Prostate gland (tissue), 2 donors: ENCODE measurements around the gene ATG16L2. TPM values are rescaled to one million over a fixed set of nuclear protein-coding genes. Genes with fewer than 3 reads are reported as not detected.

Experiments used
- DNase-seq: peaks from one replicate; pipeline ENCODE4 v3.0.0-alpha.2; 2019; ENCODE audit warnings: low spot score
- H3K27ac ChIP-seq, 2 donors: fragments of 200-600 bp; sonication (generic); 2 replicates each; pipeline ENCODE4 v1.5.1; 2017 to 2019
- H3K27me3 ChIP-seq: fragments of 200-600 bp; sonication (generic); replicated peaks from 2 replicates; pipeline ENCODE4 v1.5.1; 2019; ENCODE audit not compliant: insufficient read depth
- H3K36me3 ChIP-seq, 2 donors: fragments of 200-600 bp; sonication (generic); 1 replicate in 1 of 2; 2 replicates in 1 of 2; pipeline versions ENCODE4 v1.5.1 to v1.8.1; 2017 to 2019
- H3K4me1 ChIP-seq: fragments of 200-600 bp; sonication (generic); replicated peaks from 2 replicates; pipeline ENCODE4 v1.5.1; 2019
- H3K4me3 ChIP-seq, 2 donors: fragments of 200-600 bp; sonication (generic); 2 replicates each; pipeline ENCODE4 v1.5.1; 2017 to 2019
- H3K9me3 ChIP-seq: fragments of 200-600 bp; sonication (generic); 2 replicates; pipeline ENCODE4 v1.5.1; 2017
- POLR2A ChIP-seq: fragments of 450-650 bp; IDR thresholded peaks from one replicate; pipeline ENCODE4 v1.6.1; 2016; ENCODE audit warnings: antibody characterized with exemption, mild to moderate bottlenecking
- POLR2AphosphoS5 ChIP-seq: sonication (generic); formaldehyde crosslinking; IDR thresholded peaks from one replicate; pipeline ENCODE4 v1.6.1; 2017; ENCODE audit warnings: antibody characterized with exemption
- WGBS: methylation state at CpG from one replicate; pipeline ENCODE4 v1.1.5; 2018; 5-methylcytosine and 5-hydroxymethylcytosine counted together
- intact Hi-C: fragments of 100-400 bp; cut with DNase I; formaldehyde crosslinking; loops from one replicate; pipeline ENCODE4 v1.14.2; 2022
- microRNA-seq: library from miRNA; unstranded; fragments of <30 nt; microRNA quantifications from one replicate; pipeline ENCODE4, GENCODE V29; 2016
- small RNA-seq, 2 donors: library from RNA; depleted of rRNA; stranded (forward); fragments of <200 nt; gene quantifications; one replicate each; pipeline ENCODE3, GENCODE V24; 2016
- total RNA-seq, 2 donors: library from RNA; depleted of rRNA; stranded (reverse); fragments of >200 nt; gene quantifications; one replicate each; pipeline ENCODE4 v1.1.0, GENCODE V29; 2016
- TF ChIP-seq, protein P1 (sequence below), 4 experiments: fragments of 200-600 bp in 2 of 4; fragments of 450-650 bp in 2 of 4; sonication (generic) in 2 of 4; IDR thresholded peaks; 1 replicate in 3 of 4; 2 replicates in 1 of 4; pipeline ENCODE4 v1.5.1; 2016 to 2019; ENCODE audit warnings: antibody characterized with exemption in 4 of 4, mild to moderate bottlenecking in 2 of 4, moderate library complexity in 2 of 4

Gene ATG16L2
- total RNA-seq, 2 donors from 2014 or later = 27.5 to 29.7 TPM

DNA sequence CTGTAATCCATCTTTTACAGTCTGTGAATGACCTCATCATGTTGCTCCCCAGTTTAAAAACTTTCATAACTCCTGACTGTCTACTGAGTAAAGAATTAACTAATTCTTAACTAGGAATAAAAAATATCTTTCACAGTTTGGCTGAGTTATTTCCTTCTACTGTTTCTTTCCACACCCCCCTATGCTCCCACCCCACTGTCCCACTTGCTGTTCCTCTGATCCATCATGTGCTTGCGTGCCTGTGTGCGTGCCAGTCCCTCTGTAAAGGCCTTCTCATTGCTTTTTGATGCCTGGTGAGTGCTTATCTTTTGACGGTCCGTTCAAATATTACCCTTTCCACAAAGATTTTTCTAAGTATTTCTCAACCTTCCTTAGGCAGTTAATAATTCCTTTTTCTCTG lies 55.6 kb downstream of the ATG16L2 start:
- 87% methylated on average over 4 of the region's 4 CpGs for WGBS
- Histone ChIP-seq H3K36me3 (no peaks in the 10 kb centered on the region), H3K4me1 (no peaks in the 10 kb centered on the region), H3K4me3 (no peak overlapping the region), H3K27ac (no peak overlapping the region), H3K9me3 (no peaks in the 10 kb centered on the region), H3K27me3 (no peaks in the 10 kb centered on the region)
- TF ChIP-seq POLR2A (no peak), POLR2AphosphoS5 (no peak)
- intact Hi-C loops = no loop called here
- DNase-seq = no peak

DNA sequence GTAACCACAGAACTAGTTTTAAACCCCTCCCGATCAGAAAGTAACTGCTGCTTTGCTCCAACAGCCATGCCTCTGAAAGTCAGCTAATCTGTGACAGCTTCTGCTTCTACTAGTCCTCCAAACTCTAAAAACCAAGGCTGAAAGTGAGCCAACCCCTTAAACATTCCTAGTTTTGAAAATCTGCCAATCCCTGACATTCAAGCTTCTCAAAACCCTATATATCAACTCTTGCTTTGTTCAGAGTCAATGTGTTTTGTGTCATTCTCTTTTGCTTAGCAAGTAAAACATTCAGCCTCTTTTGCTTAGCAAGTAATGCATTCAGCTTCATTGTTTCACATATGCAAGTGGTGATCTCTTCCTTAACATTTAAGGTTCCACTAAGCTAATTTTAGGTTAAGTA lies 56.9 kb downstream of the ATG16L2 start:
- Histone ChIP-seq H3K9me3 (no peaks in the 10 kb centered on the region), H3K36me3 (no peaks in the 10 kb centered on the region), H3K27ac (no peak overlapping the region), H3K27me3 (no peaks in the 10 kb centered on the region), H3K4me3 (no peak overlapping the region), H3K4me1 (no peaks in the 10 kb centered on the region)
- DNase-seq = no peak
- WGBS = 70% methylated on average over 1 of the region's 1 CpG
- intact Hi-C loops = no loop called here
- TF ChIP-seq POLR2AphosphoS5 (no peak), POLR2A (no peak)
- TF ChIP-seq, protein P1, sequence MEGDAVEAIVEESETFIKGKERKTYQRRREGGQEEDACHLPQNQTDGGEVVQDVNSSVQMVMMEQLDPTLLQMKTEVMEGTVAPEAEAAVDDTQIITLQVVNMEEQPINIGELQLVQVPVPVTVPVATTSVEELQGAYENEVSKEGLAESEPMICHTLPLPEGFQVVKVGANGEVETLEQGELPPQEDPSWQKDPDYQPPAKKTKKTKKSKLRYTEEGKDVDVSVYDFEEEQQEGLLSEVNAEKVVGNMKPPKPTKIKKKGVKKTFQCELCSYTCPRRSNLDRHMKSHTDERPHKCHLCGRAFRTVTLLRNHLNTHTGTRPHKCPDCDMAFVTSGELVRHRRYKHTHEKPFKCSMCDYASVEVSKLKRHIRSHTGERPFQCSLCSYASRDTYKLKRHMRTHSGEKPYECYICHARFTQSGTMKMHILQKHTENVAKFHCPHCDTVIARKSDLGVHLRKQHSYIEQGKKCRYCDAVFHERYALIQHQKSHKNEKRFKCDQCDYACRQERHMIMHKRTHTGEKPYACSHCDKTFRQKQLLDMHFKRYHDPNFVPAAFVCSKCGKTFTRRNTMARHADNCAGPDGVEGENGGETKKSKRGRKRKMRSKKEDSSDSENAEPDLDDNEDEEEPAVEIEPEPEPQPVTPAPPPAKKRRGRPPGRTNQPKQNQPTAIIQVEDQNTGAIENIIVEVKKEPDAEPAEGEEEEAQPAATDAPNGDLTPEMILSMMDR (IDR thresholded peaks at IDR 0.05) = no peak

DNA sequence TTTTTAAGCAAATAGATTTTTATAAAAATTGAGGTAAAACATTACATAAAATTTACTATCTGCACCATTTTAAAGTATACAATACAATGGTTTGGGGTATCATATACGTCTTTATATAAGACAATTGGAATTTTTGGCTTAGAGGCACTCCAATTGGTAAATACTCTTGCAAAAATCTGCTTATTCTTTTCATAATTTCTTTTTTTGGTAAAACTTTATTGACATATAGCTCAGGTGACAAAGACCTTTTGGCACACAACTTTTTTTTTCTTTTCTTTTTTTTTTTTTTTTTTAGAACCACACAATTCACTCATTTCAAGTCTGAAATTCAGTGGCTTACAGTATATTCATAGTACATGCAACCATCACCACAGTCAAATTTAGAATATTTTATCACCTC lies 57.8 kb downstream of the ATG16L2 start:
- DNase-seq = no peak
- H3K27ac ChIP-seq = no peak overlapping the region
- H3K27me3 ChIP-seq = no peaks in the 10 kb centered on the region
- intact Hi-C loops = no loop called here
- TF ChIP-seq POLR2A = no peak
- TF ChIP-seq, protein P1 (IDR thresholded peaks at IDR 0.05) = no peak
- TF ChIP-seq POLR2AphosphoS5 = no peak
- no peaks in the 10 kb centered on the region for H3K36me3 ChIP-seq
- H3K4me1 ChIP-seq = no peaks in the 10 kb centered on the region
- no peaks in the 10 kb centered on the region for H3K9me3 ChIP-seq
- 90% methylated on average over 1 of the region's 1 CpG for WGBS
- H3K4me3 ChIP-seq = no peak overlapping the region

DNA sequence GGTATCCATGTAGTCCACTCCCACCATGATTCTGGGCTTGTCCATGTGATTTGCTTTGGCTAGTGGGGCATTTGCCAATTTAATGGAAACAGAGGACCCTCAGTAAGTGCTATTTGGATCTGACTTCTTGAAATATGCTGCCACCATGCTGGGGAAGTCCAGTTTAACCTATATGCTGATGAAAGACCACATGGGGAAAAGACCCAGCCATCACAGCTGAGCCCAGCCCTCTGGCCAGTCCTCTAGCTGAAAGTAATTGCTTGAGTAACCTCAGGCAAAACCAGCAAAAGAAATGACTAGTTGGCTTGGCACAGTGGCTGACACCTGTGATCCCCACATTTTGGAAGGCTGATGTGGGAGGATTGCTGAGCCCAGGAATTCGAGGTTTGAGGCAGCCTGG lies 61.5 kb downstream of the ATG16L2 start:
- Histone ChIP-seq H3K36me3 (no peaks in the 10 kb centered on the region), H3K27ac (no peak overlapping the region), H3K4me1 (no peaks in the 10 kb centered on the region), H3K27me3 (no peaks in the 10 kb centered on the region), H3K4me3 (no peak overlapping the region), H3K9me3 (no peaks in the 10 kb centered on the region)
- TF ChIP-seq, protein P1 (IDR thresholded peaks at IDR 0.05) = no peak
- TF ChIP-seq POLR2A = no peak
- TF ChIP-seq POLR2AphosphoS5 = no peak
- intact Hi-C loops = no loop called here
- 100% methylated on average over 1 of the region's 1 CpG for WGBS
- no peak for DNase-seq

DNA sequence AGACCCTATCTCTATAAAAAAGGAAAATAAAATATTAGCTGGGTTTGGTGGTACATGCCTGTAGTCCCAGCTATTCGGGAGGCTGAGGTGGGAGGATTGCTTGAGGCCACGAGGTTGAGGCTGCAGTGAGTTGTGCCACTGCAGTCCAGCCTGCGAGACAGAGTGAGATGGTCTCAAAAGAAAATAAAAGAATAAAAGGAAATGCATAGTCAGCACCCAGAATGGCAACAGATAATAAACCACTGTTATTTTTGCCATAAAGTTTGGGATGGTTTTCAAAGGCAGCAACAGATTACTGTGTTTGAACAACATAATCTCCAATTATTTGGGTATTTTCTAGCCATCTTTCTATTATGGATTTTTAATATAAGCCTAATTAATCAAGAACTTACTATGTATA lies 61.9 kb downstream of the ATG16L2 start:
- DNase-seq = no peak
- no peak overlapping the region for H3K27ac ChIP-seq
- intact Hi-C loops = no loop called here
- no peaks in the 10 kb centered on the region for H3K4me1 ChIP-seq
- no peaks in the 10 kb centered on the region for H3K9me3 ChIP-seq
- WGBS = over 99% methylated on average over 3 of the region's 3 CpGs
- H3K36me3 ChIP-seq = no peaks in the 10 kb centered on the region
- TF ChIP-seq POLR2AphosphoS5 = no peak
- TF ChIP-seq, protein P1 (IDR thresholded peaks at IDR 0.05) = no peak
- no peak for TF ChIP-seq POLR2A
- no peaks in the 10 kb centered on the region for H3K27me3 ChIP-seq
- H3K4me3 ChIP-seq = no peak overlapping the region

Small RNA genes lying within 50 kb of the gene (microRNA-seq; reads per million reads assigned to microRNA genes)
- not detected for gene MIR4692

Small RNA genes lying within 50 kb of the gene (small RNA-seq; reads per million reads assigned to genes)
- gene MIR4692 (0 reads per million in 2 donors), gene RF00019 (0 reads per million in 2 donors), gene RNU6-672P (0 reads per million in 2 donors)

Other genes with a start within 250 kb of the ATG16L2 start
- 10 to 100 TPM; 24.2 to 47.7 TPM for gene PDE2A, start 140.0 kb upstream of the ATG16L2 start, total RNA-seq
- 100 to 1,000 TPM in 1 of 2 donors, 10 to 100 TPM in 1; 95.2 to 109 TPM for gene ARAP1, start 62.0 kb upstream of the ATG16L2 start, total RNA-seq
- gene STARD10, start 20.4 kb upstream of the ATG16L2 start, total RNA-seq = 100 to 1,000 TPM; 132 to 208 TPM